ENCODE measurements around the gene CLSTN2. TPM values are rescaled to one million over a fixed set of nuclear protein-coding genes. Genes with fewer than 3 reads are reported as not detected.

The CLSTN2 gene
- total RNA-seq, 1 donor from 2014 or later, result 12.9 TPM

DNA sequence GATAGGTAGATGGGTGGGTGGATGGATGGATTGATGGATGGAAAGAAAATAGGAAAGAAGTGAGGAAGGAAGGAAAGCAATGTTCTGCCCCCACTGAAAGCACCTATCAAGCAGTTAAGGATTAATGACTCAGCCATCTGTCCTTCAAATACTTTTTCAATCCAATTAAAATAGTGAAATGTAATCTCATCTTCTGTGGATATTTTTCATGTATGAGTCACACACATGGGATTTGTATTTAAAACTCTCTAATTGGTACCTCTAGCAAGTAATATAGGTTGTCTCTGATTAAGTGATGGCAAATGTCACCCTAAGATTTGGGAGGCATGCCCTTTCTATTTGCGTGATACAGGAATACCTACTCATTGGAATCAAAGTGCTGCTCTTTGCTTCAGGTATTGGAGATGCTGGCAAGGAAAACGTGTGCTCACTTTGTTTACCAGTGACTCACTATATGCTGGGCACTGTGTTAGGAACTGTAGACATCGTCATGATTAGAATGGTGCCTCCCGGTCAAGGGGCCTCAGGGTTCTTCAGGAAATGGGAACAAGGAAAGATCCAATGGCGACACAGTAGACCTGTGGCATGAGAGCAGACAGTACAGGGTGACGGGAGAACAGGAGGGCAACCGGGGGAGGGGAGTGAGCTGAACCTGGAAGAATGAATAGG is 230.1 kb downstream of the CLSTN2 start:
- Mint-ChIP-seq H3K4me1 (ENCODE audit: unreplicated experiment) (no peaks in the 10 kb centered on the region), H3K27ac (no peak overlapping the region), H3K27me3 (no peaks in the 10 kb centered on the region), H3K36me3 (no peaks in the 10 kb centered on the region), H3K9me3 (no peaks in the 10 kb centered on the region), H3K4me3 (no peak overlapping the region)
- TF ChIP-seq, protein P1, sequence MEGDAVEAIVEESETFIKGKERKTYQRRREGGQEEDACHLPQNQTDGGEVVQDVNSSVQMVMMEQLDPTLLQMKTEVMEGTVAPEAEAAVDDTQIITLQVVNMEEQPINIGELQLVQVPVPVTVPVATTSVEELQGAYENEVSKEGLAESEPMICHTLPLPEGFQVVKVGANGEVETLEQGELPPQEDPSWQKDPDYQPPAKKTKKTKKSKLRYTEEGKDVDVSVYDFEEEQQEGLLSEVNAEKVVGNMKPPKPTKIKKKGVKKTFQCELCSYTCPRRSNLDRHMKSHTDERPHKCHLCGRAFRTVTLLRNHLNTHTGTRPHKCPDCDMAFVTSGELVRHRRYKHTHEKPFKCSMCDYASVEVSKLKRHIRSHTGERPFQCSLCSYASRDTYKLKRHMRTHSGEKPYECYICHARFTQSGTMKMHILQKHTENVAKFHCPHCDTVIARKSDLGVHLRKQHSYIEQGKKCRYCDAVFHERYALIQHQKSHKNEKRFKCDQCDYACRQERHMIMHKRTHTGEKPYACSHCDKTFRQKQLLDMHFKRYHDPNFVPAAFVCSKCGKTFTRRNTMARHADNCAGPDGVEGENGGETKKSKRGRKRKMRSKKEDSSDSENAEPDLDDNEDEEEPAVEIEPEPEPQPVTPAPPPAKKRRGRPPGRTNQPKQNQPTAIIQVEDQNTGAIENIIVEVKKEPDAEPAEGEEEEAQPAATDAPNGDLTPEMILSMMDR (conservative IDR thresholded peaks at IDR 0.05), result no peak
- no peak for DNase-seq (ENCODE audit: extremely low spot score, unreplicated experiment)

DNA sequence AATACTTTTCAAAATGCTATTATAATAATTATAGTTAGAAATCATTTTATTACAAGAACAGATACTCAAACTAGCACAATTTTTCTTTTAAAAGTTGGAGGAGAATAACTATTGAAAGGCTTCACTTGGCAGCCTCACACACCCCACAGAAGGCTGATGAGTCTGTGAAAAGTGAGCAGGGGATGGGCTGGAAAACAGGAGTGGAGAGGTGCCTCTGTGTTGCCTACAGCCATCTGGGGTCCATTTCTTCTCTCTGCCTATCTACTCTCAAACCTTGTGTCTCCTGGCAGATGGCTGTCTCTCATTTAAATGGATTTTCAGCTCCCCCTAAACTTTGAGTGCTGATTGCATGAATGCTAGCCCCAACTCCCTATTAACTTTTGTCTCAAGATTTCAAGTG is 230.8 kb downstream of the CLSTN2 start:
- Mint-ChIP-seq H3K4me1 (ENCODE audit: unreplicated experiment) (no peaks in the 10 kb centered on the region), H3K27me3 (no peaks in the 10 kb centered on the region), H3K27ac (no peak overlapping the region), H3K4me3 (no peak overlapping the region), H3K36me3 (no peaks in the 10 kb centered on the region), H3K9me3 (no peaks in the 10 kb centered on the region)
- TF ChIP-seq, protein P1 (conservative IDR thresholded peaks at IDR 0.05), result no peak
- DNase-seq (ENCODE audit: extremely low spot score, unreplicated experiment), result no peak

DNA sequence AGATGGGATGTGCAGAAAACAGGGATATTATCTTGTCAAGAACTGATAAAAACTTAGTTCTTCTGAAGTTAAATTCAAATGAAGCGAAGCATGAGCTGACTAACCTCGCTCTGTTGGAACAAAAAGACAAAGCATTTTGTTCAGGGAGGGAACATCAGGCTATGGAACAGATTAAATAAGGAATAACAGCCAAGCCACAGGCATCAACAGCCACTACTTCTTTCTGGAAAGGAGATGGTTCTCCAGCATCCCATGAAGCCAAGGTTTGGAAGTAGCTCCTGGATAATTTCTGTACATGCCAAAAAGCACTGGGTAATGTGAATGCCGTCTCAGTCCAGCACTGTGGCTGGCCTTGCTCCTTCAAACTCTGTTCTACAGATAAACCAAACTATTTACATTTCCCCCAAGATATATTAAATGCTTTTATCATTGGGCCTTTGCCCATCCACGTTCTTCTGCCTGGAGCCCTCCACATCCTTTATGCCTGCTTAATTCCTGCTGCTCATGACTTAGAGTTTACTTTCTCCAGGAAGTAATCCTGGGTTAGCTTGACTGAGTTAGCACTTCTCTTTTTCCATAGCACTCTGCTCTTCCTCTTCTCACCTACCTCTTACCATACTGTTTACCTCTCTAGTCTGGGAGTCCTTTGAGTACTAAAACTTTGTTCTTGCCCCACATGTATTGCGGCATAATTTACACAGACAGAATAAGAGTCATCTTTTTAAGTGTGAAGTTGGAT is 232.0 kb downstream of the CLSTN2 start:
- Mint-ChIP-seq H3K4me1 (ENCODE audit: unreplicated experiment) (no peaks in the 10 kb centered on the region), H3K27ac (no peak overlapping the region), H3K27me3 (no peaks in the 10 kb centered on the region), H3K9me3 (no peaks in the 10 kb centered on the region), H3K36me3 (no peaks in the 10 kb centered on the region), H3K4me3 (no peak overlapping the region)
- TF ChIP-seq, protein P1 (conservative IDR thresholded peaks at IDR 0.05), result no peak
- DNase-seq (ENCODE audit: extremely low spot score, unreplicated experiment), result no peak

DNA sequence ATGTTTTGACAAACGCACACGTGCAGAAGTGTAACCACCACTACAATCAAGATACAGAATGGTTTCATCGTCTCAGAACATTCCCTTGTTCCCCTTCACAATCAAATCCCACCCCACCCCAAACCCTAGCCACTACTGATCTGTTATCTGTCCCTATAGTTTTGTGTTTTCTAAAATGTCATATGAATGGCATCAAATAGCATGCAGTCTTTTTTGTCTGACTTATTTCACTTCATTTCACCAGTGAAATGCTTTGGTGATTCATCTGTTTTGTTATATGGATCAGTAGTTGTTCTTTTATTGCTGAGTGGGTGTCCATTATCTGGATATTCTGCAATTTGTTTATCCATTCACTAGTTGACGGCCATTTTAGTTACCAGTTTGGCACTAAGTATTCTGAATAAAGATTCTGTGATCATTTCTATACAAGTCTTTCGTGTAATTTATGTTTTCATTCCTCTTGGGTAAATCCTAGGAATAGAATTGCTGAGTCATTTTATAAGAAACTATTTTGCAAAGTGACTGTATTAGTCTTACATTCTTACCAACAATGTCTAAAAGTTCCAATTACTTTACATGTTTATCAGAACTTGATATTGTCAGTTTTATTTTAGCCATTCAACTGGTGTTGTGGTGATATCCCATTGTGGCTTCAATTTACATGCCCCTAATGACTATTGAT is 232.8 kb downstream of the CLSTN2 start:
- H3K4me3 Mint-ChIP-seq, result no peak overlapping the region
- no peaks in the 10 kb centered on the region for H3K9me3 Mint-ChIP-seq
- DNase-seq (ENCODE audit: extremely low spot score, unreplicated experiment), result no peak
- H3K36me3 Mint-ChIP-seq, result no peaks in the 10 kb centered on the region
- TF ChIP-seq, protein P1 (conservative IDR thresholded peaks at IDR 0.05), result no peak
- H3K27ac Mint-ChIP-seq, result no peak overlapping the region
- no peaks in the 10 kb centered on the region for H3K4me1 Mint-ChIP-seq (ENCODE audit: unreplicated experiment)
- no peaks in the 10 kb centered on the region for H3K27me3 Mint-ChIP-seq

DNA sequence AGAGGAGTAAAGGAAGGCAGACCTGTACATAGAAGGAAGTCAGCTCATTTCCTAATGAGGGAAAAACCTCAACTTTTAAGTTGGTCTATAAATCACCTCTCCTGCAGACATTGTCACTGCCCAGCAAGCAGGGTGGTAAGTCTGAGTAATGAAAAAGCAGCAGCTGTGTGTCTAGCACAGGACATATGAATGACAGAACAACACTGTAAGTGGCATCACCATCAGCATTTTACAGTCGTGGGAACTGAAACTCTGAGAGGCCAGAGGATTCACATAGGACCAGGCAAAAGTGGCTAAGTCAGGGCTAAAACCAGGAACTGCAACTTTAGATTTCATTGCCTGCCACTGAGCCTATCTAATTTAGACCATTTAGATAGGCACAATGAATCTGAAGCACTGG is 235.6 kb downstream of the CLSTN2 start:
- TF ChIP-seq, protein P1 (conservative IDR thresholded peaks at IDR 0.05), result no peak
- no peaks in the 10 kb centered on the region for H3K36me3 Mint-ChIP-seq
- no peaks in the 10 kb centered on the region for H3K9me3 Mint-ChIP-seq
- H3K4me3 Mint-ChIP-seq, result no peak overlapping the region
- no peak overlapping the region for H3K27ac Mint-ChIP-seq
- no peak for DNase-seq (ENCODE audit: extremely low spot score, unreplicated experiment)
- H3K4me1 Mint-ChIP-seq (ENCODE audit: unreplicated experiment), result no peaks in the 10 kb centered on the region
- H3K27me3 Mint-ChIP-seq, result peaks cover 4% of the 10 kb centered on the region
